HG03558 (cell line): ENCODE measurements around the gene COL4A1.

ENCODE experiments used
- ATAC-seq: cut with Tn5 transposase; IDR thresholded peaks from one replicate; pipeline ENCODE4 v1.9.1; 2021; ENCODE audit warnings: moderate number of reproducible peaks; ENCODE audit not compliant: unreplicated experiment; ENCODE audit errors: extremely low read depth

Gene COL4A1

DNA sequence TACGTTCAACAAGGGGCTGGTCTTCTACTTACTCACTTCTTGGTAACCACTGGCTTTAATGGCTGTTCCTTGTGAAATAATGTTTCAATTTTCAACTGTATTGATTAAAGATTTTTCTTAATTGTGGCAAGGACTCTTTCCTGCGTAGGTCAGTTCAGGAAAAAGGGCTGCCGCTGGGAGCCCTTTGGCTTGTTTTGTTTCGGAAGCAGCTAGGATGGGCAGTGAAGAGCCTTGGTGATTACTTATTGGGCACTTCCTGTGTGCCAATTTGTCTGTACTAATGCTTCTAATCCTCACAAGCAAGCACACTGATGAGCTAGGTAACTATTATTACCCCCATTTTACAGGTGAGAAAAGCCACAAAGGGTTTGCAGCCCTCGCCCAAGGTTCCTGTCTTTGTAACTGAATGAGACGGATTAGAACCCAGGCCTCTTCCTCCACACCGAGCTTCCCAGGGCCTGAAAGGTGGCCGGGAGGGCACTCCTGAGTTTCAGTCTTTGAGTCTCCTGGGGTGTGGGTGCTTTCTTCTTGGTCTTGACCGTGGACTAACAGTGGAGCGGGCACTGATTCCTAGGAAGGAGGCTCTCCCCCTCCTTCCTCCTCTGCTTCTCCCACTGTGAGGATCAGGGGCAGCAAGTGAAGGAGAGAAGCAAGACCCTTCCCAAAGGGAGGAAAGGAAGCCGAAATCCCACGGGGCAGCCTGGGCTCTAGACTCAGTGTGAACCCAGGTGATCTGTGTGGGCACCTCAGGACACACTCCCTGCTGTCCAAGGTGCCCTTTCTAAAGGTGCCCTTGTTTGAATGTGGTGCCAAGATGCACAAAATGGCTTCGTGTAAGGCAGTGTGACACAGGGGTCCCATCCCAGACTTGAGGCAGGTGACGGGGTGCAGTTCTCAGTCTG lies 3.8 kb upstream of the COL4A1 start:
- no peak for ATAC-seq

DNA sequence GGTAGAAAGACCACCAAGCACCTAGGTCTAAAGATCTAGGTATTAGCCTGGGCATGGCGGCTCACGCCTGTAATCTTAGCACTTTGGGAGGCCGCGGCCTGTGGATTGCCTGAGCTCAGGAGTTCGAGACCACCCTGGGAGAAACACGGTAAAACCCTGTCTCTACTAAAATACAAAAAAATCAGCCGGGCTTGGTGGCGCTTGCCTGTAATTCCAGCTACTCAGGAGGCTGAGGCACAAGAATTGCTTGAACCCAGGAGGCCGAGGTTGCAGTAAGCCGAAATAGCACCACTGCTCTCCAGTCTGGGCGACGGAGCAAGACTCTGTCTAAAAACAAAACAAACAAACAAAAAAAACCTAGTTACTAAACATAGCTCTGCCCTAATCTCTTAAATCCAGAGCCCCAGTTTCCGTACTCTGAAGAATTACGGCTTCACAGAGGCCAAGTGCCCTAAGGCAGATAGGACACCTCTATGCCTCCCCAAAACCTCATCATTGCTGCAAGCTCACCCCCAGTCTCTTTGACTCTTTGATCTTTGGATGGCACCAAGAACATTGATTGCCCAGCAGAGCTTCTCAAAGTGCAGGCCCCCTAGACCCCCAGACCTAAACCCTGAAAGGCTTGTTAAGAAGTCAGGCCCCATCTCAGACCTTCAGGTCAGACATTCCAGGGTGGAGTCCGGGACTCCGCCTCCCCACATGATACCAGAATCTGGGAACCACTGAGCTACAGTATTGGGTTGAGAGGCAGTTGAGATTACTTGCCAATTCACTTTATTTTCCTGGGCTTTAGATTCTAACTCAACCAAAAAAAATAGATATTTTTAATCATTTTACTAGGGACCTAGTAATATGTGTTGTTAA lies 2.9 kb upstream of the COL4A1 start:
- ATAC-seq, result no peak

DNA sequence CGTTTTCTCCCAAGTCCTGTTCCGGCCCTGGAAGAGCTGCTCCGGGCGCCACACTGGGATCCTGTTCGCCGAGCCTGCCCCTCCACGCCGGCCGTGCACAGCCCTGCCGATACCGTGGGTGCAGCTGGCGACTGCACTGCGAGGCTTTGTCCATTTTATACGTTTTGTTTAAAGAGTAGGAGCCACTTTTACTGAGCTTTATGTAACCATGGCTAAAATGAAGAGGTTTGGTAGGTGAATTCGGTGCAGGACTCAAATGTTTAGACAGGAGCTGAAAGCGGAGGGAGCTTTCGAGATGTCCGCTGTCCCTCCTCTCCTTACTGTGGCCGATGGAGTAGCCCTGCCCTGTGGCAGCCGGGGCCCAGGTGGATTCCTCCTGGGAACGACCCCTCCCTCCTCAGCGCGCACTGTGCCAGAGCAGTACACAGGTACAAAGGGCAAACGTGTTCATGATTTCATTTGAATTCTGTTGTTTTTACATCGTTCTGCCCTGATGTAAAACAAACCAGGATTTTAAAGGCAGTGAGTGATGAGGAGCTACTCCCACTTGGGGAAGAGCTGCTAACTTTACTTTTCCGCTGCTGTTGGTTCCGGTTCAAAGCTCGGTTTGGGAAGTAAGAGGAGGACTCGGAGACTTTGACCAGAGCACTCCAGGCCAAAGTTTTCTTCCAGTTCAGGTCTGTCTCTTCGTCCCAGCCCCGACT lies 1.9 kb upstream of the COL4A1 start:
- ATAC-seq, result no peak

DNA sequence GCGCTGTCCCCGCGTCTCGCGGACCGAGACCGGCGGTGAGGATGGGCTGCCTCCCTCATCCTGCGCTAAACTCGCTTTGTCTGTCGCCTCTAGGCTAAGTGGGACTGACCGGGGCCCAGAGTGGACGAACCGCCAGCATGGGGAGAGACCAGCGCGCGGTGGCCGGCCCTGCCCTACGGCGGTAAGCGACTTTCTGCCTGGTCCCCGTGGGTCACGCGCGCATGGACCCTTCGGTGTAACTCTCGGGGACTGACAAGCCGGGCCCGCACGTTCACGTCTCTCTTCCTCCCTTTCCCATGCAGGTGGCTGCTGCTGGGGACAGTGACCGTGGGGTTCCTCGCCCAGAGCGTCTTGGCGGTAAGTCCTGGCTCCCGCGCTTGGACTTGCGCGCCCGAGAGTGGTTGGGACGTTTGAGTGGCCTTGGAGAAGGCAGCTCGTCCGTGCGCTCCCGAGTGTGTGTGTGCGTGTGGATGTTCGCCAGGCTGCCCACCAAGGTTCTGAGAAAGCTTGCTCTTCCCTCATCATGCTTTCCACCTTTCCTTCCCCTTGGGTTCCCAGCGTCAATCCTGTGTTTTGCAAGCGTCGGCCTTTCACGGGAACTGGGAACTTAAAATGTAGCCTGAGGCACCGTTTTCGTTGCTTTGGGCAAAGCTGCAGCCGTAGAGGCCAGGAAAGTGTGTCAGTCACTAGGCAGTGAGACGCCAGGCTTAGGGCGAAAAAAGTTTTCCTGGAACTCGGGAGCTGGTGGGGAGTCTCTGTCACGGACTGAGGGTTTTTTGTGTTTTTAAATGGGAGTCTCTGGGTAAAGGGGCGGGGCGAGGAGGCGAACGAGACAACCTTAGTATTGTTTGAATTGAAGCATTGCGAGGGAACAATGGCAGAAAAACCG lies 1.1 kb upstream of the COL4A1 start:
- ATAC-seq, result no peak

GRCh38 chr13:110306340-110306959 lies 507 bp downstream of the COL4A1 start:
- ATAC-seq, result no peak

GRCh38 chr13:110305949-110306339 lies 1.0 kb downstream of the COL4A1 start:
- no peak for ATAC-seq

GRCh38 chr13:110305544-110305943 lies 1.4 kb downstream of the COL4A1 start:
- no peak for ATAC-seq

GRCh38 chr13:110305001-110305400 lies 2.0 kb downstream of the COL4A1 start:
- no peak for ATAC-seq

GRCh38 chr13:110304256-110304655 lies 2.7 kb downstream of the COL4A1 start:
- ATAC-seq, result no peak

DNA sequence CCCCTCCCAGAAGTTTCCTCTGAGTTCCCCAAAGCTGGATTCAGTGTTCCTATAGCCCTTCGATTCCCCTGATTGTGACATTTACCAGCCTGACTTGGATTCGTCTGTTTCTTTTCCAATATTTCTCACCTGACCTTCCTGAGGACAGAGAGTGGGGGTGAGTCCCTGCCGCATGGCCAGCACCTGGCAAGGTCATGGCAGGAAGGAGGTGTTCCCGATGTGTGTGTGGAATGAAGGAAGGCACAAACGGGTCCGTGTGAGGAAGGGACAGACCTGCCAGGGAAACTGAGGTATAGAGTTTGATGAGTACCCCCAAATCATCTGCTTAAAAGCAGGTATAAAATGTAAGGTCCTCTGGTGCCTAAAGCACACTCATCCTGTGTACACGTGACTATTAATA lies 3.3 kb downstream of the COL4A1 start:
- no peak for ATAC-seq

DNA sequence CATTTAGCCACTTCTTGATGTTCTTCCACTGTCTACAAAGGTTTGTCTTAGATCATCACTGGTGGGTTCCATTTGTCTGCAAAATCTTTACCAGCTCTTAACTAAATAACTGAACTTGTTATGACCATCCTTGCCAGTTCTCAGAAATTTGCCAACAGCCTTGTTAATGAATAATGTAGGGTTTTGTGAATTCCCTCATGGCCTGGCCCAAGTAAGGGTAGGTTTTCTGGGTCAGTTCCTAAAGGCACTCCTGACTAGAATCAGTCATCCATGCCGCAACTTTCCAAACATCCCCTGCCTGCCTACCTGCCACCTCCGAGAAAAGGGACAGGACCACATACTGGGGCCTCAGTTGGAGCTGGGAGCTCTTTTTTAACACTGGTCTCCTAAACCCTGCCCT lies 4.0 kb downstream of the COL4A1 start:
- no peak for ATAC-seq

- no peak for ATAC-seq
Observed at GRCh38 chr13:110301606-110302553, 5.1 kb downstream of the COL4A1 start.

DNA sequence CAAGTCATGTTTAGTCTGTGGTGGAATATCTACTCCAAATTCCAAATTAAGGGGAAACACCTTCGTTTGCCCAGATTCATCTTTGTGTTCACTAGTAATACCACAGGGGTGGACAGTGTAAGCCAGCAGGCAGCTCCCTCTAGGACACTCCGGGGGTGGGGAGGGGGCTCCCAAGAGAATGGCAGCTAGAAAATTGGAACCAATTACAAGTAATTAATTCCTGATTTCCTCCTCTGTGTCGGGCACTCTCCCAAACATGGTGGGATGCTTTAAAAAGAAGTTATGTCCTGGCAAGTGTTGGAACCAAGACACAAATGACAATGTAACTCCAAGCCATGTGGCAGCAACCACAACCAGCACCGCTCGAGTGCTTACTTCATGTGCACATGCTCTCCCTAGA lies 5.9 kb downstream of the COL4A1 start:
- no peak for ATAC-seq

- ATAC-seq, result no peak
Observed at GRCh38 chr13:110300090-110300815, 6.7 kb downstream of the COL4A1 start.

- ATAC-seq, result no peak
Observed at GRCh38 chr13:110299283-110299840, 7.6 kb downstream of the COL4A1 start.

GRCh38 chr13:110298505-110299282 lies 8.3 kb downstream of the COL4A1 start:
- ATAC-seq, result no peak
